ENCODE data around the gene IFT88. TPM values are rescaled to one million over a fixed set of nuclear protein-coding genes. Genes with fewer than 3 reads are reported as not detected.

IFT88 gene
- polyA plus RNA-seq, 1 donor from 2014 or later = 32.7 TPM

- Histone ChIP-seq H4K20me1 (ENCODE audit: insufficient read depth) (no peaks in the 10 kb centered on the region), H2AFZ (ENCODE audit: low read depth, low read length) (no peak overlapping the region), H3K9ac (ENCODE audit: low read length) (no peak overlapping the region), H3F3A (ENCODE audit: insufficient read depth, low read length, poor library complexity, severe bottlenecking) (no peaks in the 10 kb centered on the region), H3K4me2 (ENCODE audit: low read length) (no peak overlapping the region), H3K79me2 (replicated peaks; ENCODE audit: insufficient read depth, low read length) (no peaks in the 10 kb centered on the region), H3K36me3 (ENCODE audit: insufficient read depth, low read length) (no peaks in the 10 kb centered on the region), H3K4me3 (ENCODE audit: low read length) (no peak overlapping the region), H3K9me2 (ENCODE audit: insufficient read depth, low read length) (no peaks in the 10 kb centered on the region), H3K27ac (ENCODE audit: low read length) (no peak overlapping the region), H3K9me3 (ENCODE audit: low read length) (no peaks in the 10 kb centered on the region), H3K27me3 (ENCODE audit: insufficient read depth, low read depth, low read length) (peaks cover 8% of the 10 kb centered on the region)
- no peak for TF ChIP-seq MXI1 (conservative IDR thresholded peaks at IDR 0.05; ENCODE audit: poor library complexity, severe bottlenecking)
- no peak for TF ChIP-seq EP300 (conservative IDR thresholded peaks at IDR 0.05; ENCODE audit: poor library complexity, severe bottlenecking)
- TF ChIP-seq, protein P1, sequence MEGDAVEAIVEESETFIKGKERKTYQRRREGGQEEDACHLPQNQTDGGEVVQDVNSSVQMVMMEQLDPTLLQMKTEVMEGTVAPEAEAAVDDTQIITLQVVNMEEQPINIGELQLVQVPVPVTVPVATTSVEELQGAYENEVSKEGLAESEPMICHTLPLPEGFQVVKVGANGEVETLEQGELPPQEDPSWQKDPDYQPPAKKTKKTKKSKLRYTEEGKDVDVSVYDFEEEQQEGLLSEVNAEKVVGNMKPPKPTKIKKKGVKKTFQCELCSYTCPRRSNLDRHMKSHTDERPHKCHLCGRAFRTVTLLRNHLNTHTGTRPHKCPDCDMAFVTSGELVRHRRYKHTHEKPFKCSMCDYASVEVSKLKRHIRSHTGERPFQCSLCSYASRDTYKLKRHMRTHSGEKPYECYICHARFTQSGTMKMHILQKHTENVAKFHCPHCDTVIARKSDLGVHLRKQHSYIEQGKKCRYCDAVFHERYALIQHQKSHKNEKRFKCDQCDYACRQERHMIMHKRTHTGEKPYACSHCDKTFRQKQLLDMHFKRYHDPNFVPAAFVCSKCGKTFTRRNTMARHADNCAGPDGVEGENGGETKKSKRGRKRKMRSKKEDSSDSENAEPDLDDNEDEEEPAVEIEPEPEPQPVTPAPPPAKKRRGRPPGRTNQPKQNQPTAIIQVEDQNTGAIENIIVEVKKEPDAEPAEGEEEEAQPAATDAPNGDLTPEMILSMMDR (IDR thresholded peaks at IDR 0.05; ENCODE audit: poor library complexity, severe bottlenecking) = no peak
- TF ChIP-seq POLR2AphosphoS5 (IDR thresholded peaks at IDR 0.05) = no peak
- TF ChIP-seq SMC3 (conservative IDR thresholded peaks at IDR 0.05; ENCODE audit: poor library complexity) = no peak
- no peak for TF ChIP-seq EZH2 (IDR thresholded peaks at IDR 0.05; ENCODE audit: borderline replicate concordance, insufficient read depth, low read length, poor library complexity, severe bottlenecking)
- no peak for TF ChIP-seq RAD21 (conservative IDR thresholded peaks at IDR 0.05)
- no peak for TF ChIP-seq TAF1 (IDR thresholded peaks at IDR 0.05; ENCODE audit: low read depth)
- TF ChIP-seq REST (IDR thresholded peaks at IDR 0.05; ENCODE audit: borderline replicate concordance) = no peak
These were observed 152.1 kb downstream of the IFT88 start for GRCh38 chr13:20718958-20719566.

- H3K79me2 ChIP-seq (replicated peaks; ENCODE audit: insufficient read depth, low read length) = no peaks in the 10 kb centered on the region
- no peak overlapping the region for H3K4me2 ChIP-seq (ENCODE audit: low read length)
- no peak overlapping the region for H3K27ac ChIP-seq (ENCODE audit: low read length)
- no peaks in the 10 kb centered on the region for H3F3A ChIP-seq (ENCODE audit: insufficient read depth, low read length, poor library complexity, severe bottlenecking)
- TF ChIP-seq RAD21 (conservative IDR thresholded peaks at IDR 0.05) = no peak
- TF ChIP-seq, protein P1 (IDR thresholded peaks at IDR 0.05; ENCODE audit: poor library complexity, severe bottlenecking) = no peak
- no peak for TF ChIP-seq MXI1 (conservative IDR thresholded peaks at IDR 0.05; ENCODE audit: poor library complexity, severe bottlenecking)
- TF ChIP-seq REST (IDR thresholded peaks at IDR 0.05; ENCODE audit: borderline replicate concordance) = no peak
- no peak for TF ChIP-seq EP300 (conservative IDR thresholded peaks at IDR 0.05; ENCODE audit: poor library complexity, severe bottlenecking)
- no peak for TF ChIP-seq SMC3 (conservative IDR thresholded peaks at IDR 0.05; ENCODE audit: poor library complexity)
- TF ChIP-seq EZH2 (IDR thresholded peaks at IDR 0.05; ENCODE audit: borderline replicate concordance, insufficient read depth, low read length, poor library complexity, severe bottlenecking) = no peak
- TF ChIP-seq POLR2AphosphoS5 (IDR thresholded peaks at IDR 0.05) = no peak
- no peak for TF ChIP-seq TAF1 (IDR thresholded peaks at IDR 0.05; ENCODE audit: low read depth)
- no peaks in the 10 kb centered on the region for H3K9me3 ChIP-seq (ENCODE audit: low read length)
- H4K20me1 ChIP-seq (ENCODE audit: insufficient read depth) = no peaks in the 10 kb centered on the region
- H3K27me3 ChIP-seq (ENCODE audit: insufficient read depth, low read depth, low read length) = peaks cover 8% of the 10 kb centered on the region
- H3K36me3 ChIP-seq (ENCODE audit: insufficient read depth, low read length) = no peaks in the 10 kb centered on the region
- no peaks in the 10 kb centered on the region for H3K9me2 ChIP-seq (ENCODE audit: insufficient read depth, low read length)
- H3K9ac ChIP-seq (ENCODE audit: low read length) = no peak overlapping the region
- H2AFZ ChIP-seq (ENCODE audit: low read depth, low read length) = no peak overlapping the region
- no peak overlapping the region for H3K4me3 ChIP-seq (ENCODE audit: low read length)
These were observed 152.8 kb downstream of the IFT88 start for GRCh38 chr13:20719783-20720182.
